Activated B cell treated with CpG ODN at 0.5 μM for 24 hours (primary cell): ENCODE results near the gene LYZL1. TPM values are rescaled to one million over a fixed set of nuclear protein-coding genes. Genes with fewer than 3 reads are reported as not detected.
"Not testable (repeated sequence)": the region's sequence is repeated elsewhere in the genome, so short reads cannot be mapped to it uniquely, and the experiment has no call there.

ENCODE experiments used
- ATAC-seq: fragments of 200-7000 bp; cut with Tn5 transposase; one replicate; pipeline ENCODE4 v1.10.0; 2021; ENCODE audit warnings: low read depth, mild to moderate bottlenecking, moderate library complexity
- CTCF ChIA-PET: fragments of 350-600 bp; sonication (Branson Sonifier 250); formaldehyde crosslinking; loops from one replicate; lab custom pipeline; 2021; ENCODE audit warnings: antibody characterized with exemption; lab: Charles Lee
- POLR2A ChIA-PET: fragments of 350-600 bp; sonication (Branson Sonifier 250); formaldehyde crosslinking; loops from one replicate; lab custom pipeline; 2021; ENCODE audit warnings: antibody characterized with exemption; lab: Charles Lee
- DNase-seq: peaks from one replicate; pipeline ENCODE4 v3.0.0; 2022
- H3K27ac Mint-ChIP-seq: one replicate; pipeline ENCODE4 v1.8.0; 2020; ENCODE audit warnings: mixed read lengths
- H3K27me3 Mint-ChIP-seq: one replicate; pipeline ENCODE4 v1.8.0; 2021; ENCODE audit warnings: mixed read lengths
- H3K36me3 Mint-ChIP-seq: one replicate; pipeline ENCODE4 v1.8.0; 2021; ENCODE audit warnings: low read depth, mixed read lengths
- H3K4me1 Mint-ChIP-seq: one replicate; pipeline ENCODE4 v1.8.0; 2021; ENCODE audit warnings: mixed read lengths
- H3K4me3 Mint-ChIP-seq: one replicate; pipeline ENCODE4 v1.8.0; 2020; ENCODE audit warnings: mild to moderate bottlenecking, mixed read lengths
- H3K9me3 Mint-ChIP-seq: one replicate; pipeline ENCODE4 v1.8.0; 2020; ENCODE audit warnings: mixed read lengths
- intact Hi-C: fragments of 100-400 bp; cut with micrococcal nuclease; formaldehyde crosslinking; loops from one replicate; pipeline ENCODE4 v1.15.1; 2024
- total RNA-seq: library from RNA; stranded (reverse); gene quantifications from 2 replicates; pipeline ENCODE4 v1.2.3, GENCODE V29; 2022
- TF ChIP-seq, protein P1 (sequence below): fragments of 200-600 bp; IDR thresholded peaks from one replicate; pipeline ENCODE4 v1.8.0; 2022; ENCODE audit warnings: antibody characterized with exemption, mild to moderate bottlenecking

Gene LYZL1
- total RNA-seq, 1 donor from 2014 or later: not detected

DNA sequence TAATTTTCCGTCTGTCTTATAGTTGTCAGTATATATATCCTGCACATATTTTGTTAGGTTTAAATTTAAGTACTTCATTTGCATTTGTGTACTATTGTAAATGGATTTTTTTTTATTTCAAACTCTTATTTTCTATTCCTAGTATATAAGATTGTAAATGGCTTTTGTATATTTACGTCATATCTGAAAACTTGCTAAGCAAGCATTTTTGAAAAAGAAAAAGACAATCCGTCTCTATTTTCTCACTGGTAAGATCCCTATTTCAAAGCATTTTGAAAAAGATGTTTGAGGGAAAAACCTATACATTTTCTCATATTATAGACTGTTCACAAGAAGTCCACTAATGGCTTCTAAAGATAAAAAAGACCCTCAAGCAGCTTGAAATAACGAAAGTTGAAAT lies 1.2 kb upstream of the LYZL1 start:
- no peaks in the 10 kb centered on the region for H3K4me1 Mint-ChIP-seq
- DNase-seq (no peak), ATAC-seq (no peak)
- no peaks in the 10 kb centered on the region for H3K9me3 Mint-ChIP-seq
- ChIA-PET CTCF (no interaction called here), POLR2A (no interaction called here)
- H3K27me3 Mint-ChIP-seq: peaks cover 5% of the 10 kb centered on the region
- TF ChIP-seq, protein P1, sequence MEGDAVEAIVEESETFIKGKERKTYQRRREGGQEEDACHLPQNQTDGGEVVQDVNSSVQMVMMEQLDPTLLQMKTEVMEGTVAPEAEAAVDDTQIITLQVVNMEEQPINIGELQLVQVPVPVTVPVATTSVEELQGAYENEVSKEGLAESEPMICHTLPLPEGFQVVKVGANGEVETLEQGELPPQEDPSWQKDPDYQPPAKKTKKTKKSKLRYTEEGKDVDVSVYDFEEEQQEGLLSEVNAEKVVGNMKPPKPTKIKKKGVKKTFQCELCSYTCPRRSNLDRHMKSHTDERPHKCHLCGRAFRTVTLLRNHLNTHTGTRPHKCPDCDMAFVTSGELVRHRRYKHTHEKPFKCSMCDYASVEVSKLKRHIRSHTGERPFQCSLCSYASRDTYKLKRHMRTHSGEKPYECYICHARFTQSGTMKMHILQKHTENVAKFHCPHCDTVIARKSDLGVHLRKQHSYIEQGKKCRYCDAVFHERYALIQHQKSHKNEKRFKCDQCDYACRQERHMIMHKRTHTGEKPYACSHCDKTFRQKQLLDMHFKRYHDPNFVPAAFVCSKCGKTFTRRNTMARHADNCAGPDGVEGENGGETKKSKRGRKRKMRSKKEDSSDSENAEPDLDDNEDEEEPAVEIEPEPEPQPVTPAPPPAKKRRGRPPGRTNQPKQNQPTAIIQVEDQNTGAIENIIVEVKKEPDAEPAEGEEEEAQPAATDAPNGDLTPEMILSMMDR: no peak
- intact Hi-C loops: no loop called here
- no peak overlapping the region for H3K4me3 Mint-ChIP-seq
- H3K27ac Mint-ChIP-seq: no peak overlapping the region
- no peaks in the 10 kb centered on the region for H3K36me3 Mint-ChIP-seq

DNA sequence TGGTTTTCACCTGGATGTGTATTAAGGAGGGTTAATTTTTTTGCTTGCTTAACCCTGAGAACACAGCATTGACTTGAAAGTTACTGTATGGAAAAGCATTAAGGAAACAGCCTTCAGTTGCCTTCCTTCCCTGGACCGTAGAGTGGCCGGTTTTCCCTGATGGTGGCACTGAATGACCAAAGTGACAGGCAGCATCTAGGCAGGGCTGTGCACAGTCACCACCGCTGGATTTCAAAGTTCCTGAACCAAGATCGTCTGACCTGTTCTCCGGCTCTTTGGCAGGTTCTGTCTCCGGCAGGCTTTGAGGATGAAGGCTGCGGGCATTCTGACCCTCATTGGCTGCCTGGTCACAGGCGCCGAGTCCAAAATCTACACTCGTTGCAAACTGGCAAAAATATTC lies 2.7 kb downstream of the LYZL1 start:
- H3K4me3 Mint-ChIP-seq, H3K4me1 Mint-ChIP-seq, ATAC-seq, POLR2A ChIA-PET, H3K36me3 Mint-ChIP-seq, H3K9me3 Mint-ChIP-seq, H3K27ac Mint-ChIP-seq, H3K27me3 Mint-ChIP-seq, intact Hi-C loops, CTCF ChIA-PET, DNase-seq: not testable (repeated sequence)

GRCh38 chr10:29292406-29292805 lies 3.5 kb downstream of the LYZL1 start:
- H3K27me3 Mint-ChIP-seq, H3K4me3 Mint-ChIP-seq, intact Hi-C loops, H3K4me1 Mint-ChIP-seq, DNase-seq, H3K36me3 Mint-ChIP-seq, ATAC-seq, POLR2A ChIA-PET, CTCF ChIA-PET, H3K27ac Mint-ChIP-seq, H3K9me3 Mint-ChIP-seq: not testable (repeated sequence)

DNA sequence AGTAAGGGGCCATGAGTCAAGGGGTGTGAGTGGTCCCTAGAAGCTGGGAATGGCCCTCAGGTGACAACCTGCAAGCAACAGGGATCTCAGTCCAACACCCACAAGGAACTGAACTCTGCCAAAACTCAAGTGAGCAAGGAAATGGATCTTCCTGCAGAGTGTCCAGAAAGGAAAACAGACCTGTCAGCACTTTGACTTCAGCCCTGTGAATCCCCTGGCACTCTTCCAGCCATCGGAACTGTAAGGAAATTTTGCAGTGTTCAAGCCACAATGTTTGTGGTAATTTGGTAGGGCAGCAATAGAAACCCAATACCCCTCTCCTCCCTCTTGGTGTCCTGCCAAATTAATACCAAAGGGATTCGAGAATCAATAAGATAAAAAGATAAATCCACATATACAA lies 6.9 kb downstream of the LYZL1 start:
- intact Hi-C loops: no loop called here

DNA sequence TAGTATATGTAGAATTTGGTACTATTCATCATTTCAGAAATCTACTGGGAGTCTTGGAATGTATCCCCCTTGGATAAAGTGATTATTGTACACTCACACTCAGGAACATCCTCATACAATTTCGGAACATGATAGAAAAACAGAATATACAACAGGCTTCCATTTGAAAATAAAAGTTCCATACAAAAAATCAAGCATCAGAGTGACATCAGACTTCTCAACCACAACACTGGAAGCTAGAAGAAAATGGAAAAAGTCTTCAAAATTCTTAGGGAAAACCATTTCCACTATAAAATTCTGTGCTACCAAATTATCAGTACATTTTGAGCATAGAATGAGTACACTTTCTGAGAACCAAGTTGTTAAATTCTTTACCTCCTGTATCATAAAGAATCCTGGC lies 8.8 kb downstream of the LYZL1 start:
- ChIA-PET CTCF (no interaction called here), POLR2A (no interaction called here)
- Mint-ChIP-seq H3K9me3 (peaks cover 22% of the 10 kb centered on the region), H3K4me1 (no peaks in the 10 kb centered on the region), H3K4me3 (no peak overlapping the region), H3K27ac (no peak overlapping the region), H3K36me3 (no peaks in the 10 kb centered on the region), H3K27me3 (no peaks in the 10 kb centered on the region)
- ATAC-seq (no peak), DNase-seq (no peak)
- intact Hi-C loops: no loop called here
- TF ChIP-seq, protein P1: no peak

More for the DNA sequence above, 6.9 kb downstream of the LYZL1 start:
- no peaks in the 10 kb centered on the region for H3K4me1 Mint-ChIP-seq
- H3K27ac Mint-ChIP-seq: no peak overlapping the region
- no peaks in the 10 kb centered on the region for H3K36me3 Mint-ChIP-seq
- POLR2A ChIA-PET: no interaction called here
- ATAC-seq (no peak), DNase-seq (no peak)
- H3K9me3 Mint-ChIP-seq: peaks cover 8% of the 10 kb centered on the region
- CTCF ChIA-PET: no interaction called here
- no peak overlapping the region for H3K4me3 Mint-ChIP-seq
- H3K27me3 Mint-ChIP-seq: no peaks in the 10 kb centered on the region
- TF ChIP-seq, protein P1: no peak

DNA sequence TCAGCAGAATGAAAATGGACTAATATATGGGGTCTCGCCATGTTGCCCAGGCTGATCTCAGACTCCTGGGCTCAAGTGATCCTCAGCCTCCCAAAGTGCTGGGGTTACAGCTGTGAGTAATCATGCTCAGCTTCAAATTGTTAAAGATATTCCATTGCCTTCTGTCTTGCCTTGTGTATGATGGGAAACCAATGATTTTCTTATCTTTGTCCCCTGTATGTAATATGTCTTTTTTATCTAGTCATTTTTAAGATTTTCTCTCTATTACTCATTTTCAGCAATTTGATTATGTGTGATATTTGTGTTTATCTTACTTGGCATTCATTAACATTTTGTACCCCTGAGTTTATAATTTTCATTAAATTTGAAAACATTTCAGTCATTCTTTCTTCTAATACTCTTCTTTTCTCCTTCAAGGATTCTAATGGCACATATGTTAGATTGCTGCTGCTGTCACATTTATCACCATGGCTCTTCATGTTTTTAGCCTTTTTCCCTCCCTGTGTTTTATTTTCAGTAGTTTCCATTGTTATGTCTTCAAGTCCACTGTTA lies 12.6 kb downstream of the LYZL1 start:
- ChIA-PET CTCF (no interaction called here), POLR2A (no interaction called here)
- Mint-ChIP-seq H3K9me3 (peaks cover 22% of the 10 kb centered on the region), H3K4me1 (no peaks in the 10 kb centered on the region), H3K27ac (no peak overlapping the region), H3K36me3 (no peaks in the 10 kb centered on the region), H3K27me3 (peaks cover 11% of the 10 kb centered on the region), H3K4me3 (no peak overlapping the region)
- no peak for ATAC-seq
- no peak for DNase-seq
- TF ChIP-seq, protein P1: no peak
- intact Hi-C loops: loop anchor here (5.0 to 10.0 kb wide), 2 partner anchors 624 to 867 kb away; partner anchors contain the start of gene BAMBI
